A673 (cell line): Measurements from ENCODE around the gene ZBTB8A. TPM values are rescaled to one million over a fixed set of nuclear protein-coding genes. Genes with fewer than 3 reads are reported as not detected.

Source experiments
- BruUV-seq: library from RNA; stranded (reverse); fragments of 400-500 nt; replicated peaks from 2 replicates; lab custom pipeline; 2021; lab: Mats Ljungman, UMichigan
- CTCF ChIA-PET: fragments of 300-600 bp; sonication (Branson Sonifier 250); formaldehyde crosslinking; loops from one replicate; lab custom pipeline; 2022; ENCODE audit warnings: antibody characterized with exemption; lab: Charles Lee
- POLR2A ChIA-PET: fragments of 300-600 bp; sonication (Branson Sonifier 250); formaldehyde crosslinking; loops from one replicate; lab custom pipeline; 2022; ENCODE audit warnings: antibody characterized with exemption; ENCODE audit not compliant: low non-redundant PET; lab: Charles Lee
- DNase-seq: peaks from one replicate; pipeline ENCODE4 v3.0.0-alpha.2; 2015; ENCODE audit warnings: low spot score
- H3K27ac ChIP-seq: fragments of 200-600 bp; sonication (generic); 2 replicates; pipeline ENCODE4 v1.5.1; 2016; ENCODE audit warnings: mixed run types, low read depth, mild to moderate bottlenecking, mixed read lengths, antibody characterized with exemption, low read length; ENCODE audit not compliant: poor library complexity, severe bottlenecking
- H3K27me3 ChIP-seq: fragments of 200-600 bp; sonication (generic); replicated peaks from 2 replicates; pipeline ENCODE4 v1.6.1; 2017; ENCODE audit warnings: mixed run types, low read depth, mild to moderate bottlenecking, mixed read lengths, antibody characterized with exemption, low read length; ENCODE audit not compliant: insufficient read depth, poor library complexity
- H3K36me3 ChIP-seq: fragments of 200-600 bp; sonication (generic); 2 replicates; pipeline ENCODE4 v1.6.1; 2016; ENCODE audit warnings: mixed run types, mild to moderate bottlenecking, mixed read lengths, antibody characterized with exemption, low read length; ENCODE audit not compliant: insufficient read depth, poor library complexity, severe bottlenecking
- H3K4me1 ChIP-seq: fragments of 200-600 bp; sonication (generic); 2 replicates; pipeline ENCODE4 v1.6.1; 2017; ENCODE audit warnings: mixed run types, mild to moderate bottlenecking, mixed read lengths, antibody characterized with exemption, low read length; ENCODE audit not compliant: insufficient read depth, poor library complexity, severe bottlenecking
- H3K4me3 ChIP-seq: fragments of 200-600 bp; sonication (generic); 2 replicates; pipeline ENCODE4 v1.5.1; 2016; ENCODE audit warnings: low read depth, mixed run types, mild to moderate bottlenecking, mixed read lengths, low read length; ENCODE audit not compliant: poor library complexity, severe bottlenecking
- H3K9me3 ChIP-seq: fragments of 200-600 bp; sonication (generic); 2 replicates; pipeline ENCODE4 v1.6.1; 2016; ENCODE audit warnings: mixed run types, low read depth, mild to moderate bottlenecking, mixed read lengths, antibody characterized with exemption, low read length; ENCODE audit not compliant: poor library complexity, severe bottlenecking
- CTCF ChIP-seq: fragments of 300-800, 200-600 bp; sonication (generic); conservative IDR thresholded peaks from 2 replicates; pipeline ENCODE4 v1.5.1; 2017; ENCODE audit warnings: low read depth, mild to moderate bottlenecking, antibody characterized with exemption, low read length, moderate library complexity, mixed read lengths
- EZH2 ChIP-seq: fragments of 200-600 bp; sonication (generic); IDR thresholded peaks from 2 replicates; pipeline ENCODE4 v1.6.1; 2017; ENCODE audit warnings: borderline replicate concordance, low read depth, mild to moderate bottlenecking, mixed read lengths, antibody characterized with exemption, low read length; ENCODE audit not compliant: poor library complexity, severe bottlenecking
- intact Hi-C: fragments of 100-400 bp; cut with micrococcal nuclease; formaldehyde crosslinking; loops from one replicate; pipeline ENCODE4 v1.10.0; 2022; ENCODE audit not compliant: unreplicated experiment
- total RNA-seq: library from RNA; stranded (reverse); gene quantifications from 2 replicates; pipeline ENCODE4 v1.2.3, GENCODE V29; 2021

ZBTB8A gene
- total RNA-seq, 1 experiment from 2014 or later: 6.4 TPM

- POLR2A ChIA-PET: no interaction called here
- DNase-seq: no peak
- no TSS peak for BruUV-seq
- TF ChIP-seq CTCF (no peak), EZH2 (no peak)
- H3K4me3 ChIP-seq: no peak overlapping the region
- H3K9me3 ChIP-seq: no peaks in the 10 kb centered on the region
- intact Hi-C loops: no loop called here
- no peaks in the 10 kb centered on the region for H3K36me3 ChIP-seq
- no peak overlapping the region for H3K27ac ChIP-seq
- CTCF ChIA-PET: no interaction called here
- no peaks in the 10 kb centered on the region for H3K27me3 ChIP-seq
- H3K4me1 ChIP-seq: no peaks in the 10 kb centered on the region
Observed at GRCh38 chr1:32606565-32607371, 67.5 kb downstream of the ZBTB8A start.

GRCh38 chr1:32609180-32609579, 70.0 kb downstream of the ZBTB8A start:
- TF ChIP-seq EZH2: no peak
- TF ChIP-seq CTCF: no peak
- Histone ChIP-seq H3K27ac (no peak overlapping the region), H3K36me3 (no peaks in the 10 kb centered on the region), H3K4me3 (no peak overlapping the region), H3K4me1 (peaks cover 5% of the 10 kb centered on the region), H3K27me3 (no peaks in the 10 kb centered on the region), H3K9me3 (no peaks in the 10 kb centered on the region)
- no TSS peak for BruUV-seq
- DNase-seq: no peak
- intact Hi-C loops: no loop called here
- POLR2A ChIA-PET: no interaction called here
- CTCF ChIA-PET: no interaction called here

GRCh38 chr1:32611859-32612188, 72.6 kb downstream of the ZBTB8A start:
- POLR2A ChIA-PET: no interaction called here
- Histone ChIP-seq H3K36me3 (no peaks in the 10 kb centered on the region), H3K27me3 (no peaks in the 10 kb centered on the region), H3K9me3 (no peaks in the 10 kb centered on the region), H3K27ac (no peak overlapping the region), H3K4me1 (peaks cover 5% of the 10 kb centered on the region), H3K4me3 (peak overlapping the region; percentile 63)
- TF ChIP-seq CTCF (no peak), EZH2 (no peak)
- DNase-seq: no peak
- no TSS peak for BruUV-seq
- CTCF ChIA-PET: no interaction called here
- intact Hi-C loops: no loop called here
